ENCODE results near the gene ZNF554.
A peak's percentile ranks its signal among the peaks of the same experiment; 100 is the strongest.

The ZNF554 gene

GRCh38 chr19:2827022-2827421, 7.4 kb downstream of the ZNF554 start:
- no peak for DNase-seq (ENCODE audit: extremely low read depth, low read depth)
- TF ChIP-seq, protein P1, sequence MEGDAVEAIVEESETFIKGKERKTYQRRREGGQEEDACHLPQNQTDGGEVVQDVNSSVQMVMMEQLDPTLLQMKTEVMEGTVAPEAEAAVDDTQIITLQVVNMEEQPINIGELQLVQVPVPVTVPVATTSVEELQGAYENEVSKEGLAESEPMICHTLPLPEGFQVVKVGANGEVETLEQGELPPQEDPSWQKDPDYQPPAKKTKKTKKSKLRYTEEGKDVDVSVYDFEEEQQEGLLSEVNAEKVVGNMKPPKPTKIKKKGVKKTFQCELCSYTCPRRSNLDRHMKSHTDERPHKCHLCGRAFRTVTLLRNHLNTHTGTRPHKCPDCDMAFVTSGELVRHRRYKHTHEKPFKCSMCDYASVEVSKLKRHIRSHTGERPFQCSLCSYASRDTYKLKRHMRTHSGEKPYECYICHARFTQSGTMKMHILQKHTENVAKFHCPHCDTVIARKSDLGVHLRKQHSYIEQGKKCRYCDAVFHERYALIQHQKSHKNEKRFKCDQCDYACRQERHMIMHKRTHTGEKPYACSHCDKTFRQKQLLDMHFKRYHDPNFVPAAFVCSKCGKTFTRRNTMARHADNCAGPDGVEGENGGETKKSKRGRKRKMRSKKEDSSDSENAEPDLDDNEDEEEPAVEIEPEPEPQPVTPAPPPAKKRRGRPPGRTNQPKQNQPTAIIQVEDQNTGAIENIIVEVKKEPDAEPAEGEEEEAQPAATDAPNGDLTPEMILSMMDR (IDR thresholded peaks at IDR 0.05; ENCODE audit: low read depth, low read length), result no peak

GRCh38 chr19:2827840-2828489, 8.3 kb downstream of the ZNF554 start:
- DNase-seq (ENCODE audit: extremely low read depth, low read depth), result no peak
- TF ChIP-seq, protein P1 (IDR thresholded peaks at IDR 0.05; ENCODE audit: low read depth, low read length), result no peak

GRCh38 chr19:2834294-2834871, 14.7 kb downstream of the ZNF554 start:
- DNase-seq (ENCODE audit: extremely low read depth, low read depth), result no peak
- TF ChIP-seq, protein P1 (IDR thresholded peaks at IDR 0.05; ENCODE audit: low read depth, low read length), result no peak

- DNase-seq (ENCODE audit: extremely low read depth, low read depth), result no peak
- TF ChIP-seq, protein P1 (IDR thresholded peaks at IDR 0.05; ENCODE audit: low read depth, low read length), result no peak
Observed at GRCh38 chr19:2837430-2837829, 17.8 kb downstream of the ZNF554 start.

GRCh38 chr19:2840794-2841791, 21.4 kb downstream of the ZNF554 start, which contains the start of gene ZNF555:
TSS of gene ZNF555 (plus strand) at chr19:2841475. CDS start at chr19:2841573, 98 bp downstream.
- peak; percentile 98 for DNase-seq (ENCODE audit: extremely low read depth, low read depth)

DNA sequence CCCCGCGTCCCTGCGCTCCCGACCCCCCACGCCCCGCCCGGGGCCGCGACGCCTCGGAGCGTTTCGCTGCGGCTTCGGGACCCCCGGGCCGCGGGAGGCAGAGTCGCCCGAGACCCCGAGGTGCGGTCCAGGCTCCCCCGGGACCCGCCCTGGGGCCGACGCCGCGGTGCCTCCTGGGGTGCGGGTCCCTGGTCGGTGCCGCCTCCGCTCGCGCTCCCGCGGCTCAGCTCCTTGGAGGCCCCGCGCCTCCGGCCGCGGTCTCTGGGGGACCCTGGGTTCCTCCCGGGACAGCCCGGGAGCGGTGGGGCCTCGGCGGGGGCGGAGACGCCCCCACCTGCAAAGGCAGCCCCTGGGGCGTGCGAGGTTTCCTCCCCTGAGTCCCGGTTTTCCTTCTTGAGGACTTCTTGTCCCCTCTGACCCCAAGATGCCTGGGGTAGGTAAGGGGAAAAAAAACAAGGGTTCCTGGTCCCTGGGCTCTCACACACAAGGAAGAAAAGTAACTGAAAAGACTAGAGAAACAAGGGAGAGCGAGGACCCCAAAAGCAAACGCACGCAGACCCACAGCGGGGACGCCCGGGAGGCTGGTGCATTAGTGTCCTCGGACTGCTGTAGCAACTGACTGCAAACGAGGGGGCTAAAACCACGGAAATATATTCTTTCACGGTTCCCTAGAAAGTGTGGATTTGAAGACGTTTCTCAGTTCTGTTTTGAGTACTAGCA, 22.3 kb downstream of the ZNF554 start:
- no peak for DNase-seq (ENCODE audit: extremely low read depth, low read depth)
- TF ChIP-seq, protein P1 (IDR thresholded peaks at IDR 0.05; ENCODE audit: low read depth, low read length), result no peak

More at GRCh38 chr19:2840794-2841791, 21.4 kb downstream of the ZNF554 start, which contains the start of gene ZNF555:
- TF ChIP-seq, protein P1 (IDR thresholded peaks at IDR 0.05; ENCODE audit: low read depth, low read length), result peak; percentile 32
